ENCODE results near the gene SLX4IP. TPM values are rescaled to one million over a fixed set of nuclear protein-coding genes. Genes with fewer than 3 reads are reported as not detected.

SLX4IP gene
- total RNA-seq, 5 donors from 2014 or later (not counting 1 experiment from before 2014, with no cell fraction given): 4.2 to 5.9 (median 5.2) TPM

DNA sequence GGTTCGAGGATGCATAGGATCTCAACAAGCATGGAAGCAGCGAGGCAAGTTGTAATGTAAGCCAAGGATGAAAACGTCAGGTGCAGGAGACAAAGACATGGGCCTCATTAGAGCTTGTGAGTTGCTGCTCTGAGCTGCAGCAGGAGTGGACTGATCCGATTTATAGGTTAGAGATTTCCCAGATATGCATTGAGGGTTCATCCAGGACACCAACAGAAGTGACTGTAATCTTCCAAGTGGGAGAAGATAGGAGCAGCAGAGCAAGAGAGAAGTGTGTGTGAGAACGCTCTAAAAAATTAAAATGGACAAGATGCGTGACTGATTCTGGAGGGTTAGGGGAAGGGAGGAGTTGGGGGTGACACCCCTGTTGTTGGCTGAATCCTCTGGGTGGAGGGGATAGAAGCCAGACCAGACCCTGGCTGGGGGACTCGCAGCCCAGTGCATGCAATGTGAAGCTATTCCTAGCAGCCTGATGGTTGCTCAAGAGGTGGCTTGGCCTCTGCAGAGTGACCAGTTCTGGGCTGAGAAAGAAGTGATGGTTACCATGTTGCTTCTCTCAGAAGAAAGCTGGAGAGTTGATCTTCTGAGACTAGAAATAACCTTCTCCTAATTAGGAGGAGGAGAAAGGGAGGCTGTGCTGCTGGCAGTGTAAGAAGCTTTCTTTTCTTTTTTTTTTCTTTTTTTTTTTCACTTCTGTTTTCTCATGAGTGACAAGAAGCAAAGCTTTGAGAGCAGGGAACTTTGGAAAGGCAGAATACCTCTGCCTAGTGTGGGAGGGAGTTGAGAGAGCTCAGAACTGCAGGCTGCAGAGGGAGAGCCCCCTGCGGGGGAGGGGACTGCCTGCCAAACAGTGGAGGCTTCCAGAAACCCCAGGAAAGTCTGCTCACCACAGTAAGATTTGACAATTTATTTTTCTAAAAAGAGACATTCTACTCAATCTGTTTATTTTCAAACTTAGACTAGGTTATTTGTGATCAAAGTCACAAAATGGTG, 116.9 kb downstream of the SLX4IP start:
- Histone ChIP-seq H3K36me3 (ENCODE audit: control insufficient read depth in 2 of 2, extremely low read depth in 1 of 2, insufficient read depth in 1 of 2, low read length in 1 of 2) (peaks cover 0 to 3% of the 10 kb centered on the region in 2 donors), H3K9me3 (no peaks in the 10 kb centered on the region), H3K27ac (ENCODE audit: low read length) (no peak overlapping the region), H3K4me3 (ENCODE audit: control insufficient read depth in 1 of 2, extremely low read depth in 1 of 2, low read length in 1 of 2) (no peak overlapping the region), H3K4me1 (ENCODE audit: control insufficient read depth in 1 of 2, extremely low read depth in 1 of 2, insufficient read depth in 2 of 2, low read length in 2 of 2) (peaks cover 9 to 11% of the 10 kb centered on the region in 2 experiments), H3K27me3 (replicated peaks in 1 of 2; ENCODE audit: control insufficient read depth in 2 of 2, extremely low read depth in 1 of 2, insufficient read depth in 2 of 2, low read length in 1 of 2) (no peaks in the 10 kb centered on the region)
- Mint-ChIP-seq H3K27me3 (no peaks in the 10 kb centered on the region), H3K9me3 (no peaks in the 10 kb centered on the region), H3K4me1 (peaks cover 29 to 37% (median 35%) of the 10 kb centered on the region in 3 donors), H3K36me3 (peaks cover 8% of the 10 kb centered on the region), H3K27ac (peak overlapping the region in 1 of 2 donors; percentile 19), H3K4me3 (no peak overlapping the region)
- 92% methylated on average over 7 of the region's 8 CpGs for WGBS (ENCODE audit: insufficient coverage)
- ChIA-PET POLR2A (interaction anchor here in 1 of 2 donors (0.6 to 0.8 kb wide), 2 partner anchors 26 to 234 kb away, joined by 3 to 4 read pairs; no protein-coding TSS in a partner anchor), CTCF (interaction anchor here in 1 of 2 donors (1.4 kb wide), 1 partner anchor 16 kb away, joined by 4 read pairs; no protein-coding TSS in a partner anchor)
- ATAC-seq (replicated peaks in 1 of 4): no peak
- no peak for DNase-seq

DNA sequence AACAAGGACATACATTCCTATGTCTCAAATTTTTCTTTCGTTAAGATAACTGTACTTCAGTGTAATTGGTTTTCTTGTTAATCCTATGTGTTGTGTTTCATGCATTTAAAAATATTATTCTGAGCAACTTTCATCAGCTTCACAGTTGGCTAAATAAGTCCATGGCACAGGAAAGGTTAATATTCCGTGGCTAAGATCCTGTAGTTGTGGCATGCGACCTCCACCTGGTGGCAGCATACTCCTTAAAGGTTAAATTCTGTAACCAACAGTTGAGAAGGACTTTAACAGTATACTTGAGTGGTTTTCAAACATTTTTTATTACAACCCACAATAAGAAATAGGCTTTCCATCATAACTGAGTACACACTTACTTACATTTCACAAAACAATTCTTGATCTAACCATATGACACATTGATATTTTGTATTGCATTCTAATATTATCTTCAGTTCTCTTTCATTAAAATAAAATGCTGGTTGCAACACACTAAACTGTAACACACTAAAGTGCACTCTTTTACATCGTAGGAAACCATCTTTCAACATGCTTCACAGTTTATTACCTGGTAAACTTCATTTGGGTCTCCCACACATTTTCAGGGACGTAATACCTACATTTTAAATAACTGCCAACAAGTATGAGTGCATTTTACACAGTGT, 118.3 kb downstream of the SLX4IP start:
- Histone ChIP-seq H3K27me3 (replicated peaks in 1 of 2; ENCODE audit: control insufficient read depth in 2 of 2, extremely low read depth in 1 of 2, insufficient read depth in 2 of 2, low read length in 1 of 2) (no peaks in the 10 kb centered on the region), H3K9me3 (no peaks in the 10 kb centered on the region), H3K4me3 (ENCODE audit: control insufficient read depth in 1 of 2, extremely low read depth in 1 of 2, low read length in 1 of 2) (no peak overlapping the region), H3K27ac (ENCODE audit: low read length) (no peak overlapping the region), H3K4me1 (ENCODE audit: control insufficient read depth in 1 of 2, extremely low read depth in 1 of 2, insufficient read depth in 2 of 2, low read length in 2 of 2) (peaks cover 12 to 13% of the 10 kb centered on the region in 2 experiments), H3K36me3 (ENCODE audit: control insufficient read depth in 2 of 2, extremely low read depth in 1 of 2, insufficient read depth in 1 of 2, low read length in 1 of 2) (peaks cover 0 to 3% of the 10 kb centered on the region in 2 donors)
- Mint-ChIP-seq H3K4me1 (peaks cover 33 to 38% (median 34%) of the 10 kb centered on the region in 3 donors), H3K9me3 (no peaks in the 10 kb centered on the region), H3K36me3 (peaks cover 16% of the 10 kb centered on the region), H3K27ac (no peak overlapping the region), H3K4me3 (no peak overlapping the region), H3K27me3 (no peaks in the 10 kb centered on the region)
- ATAC-seq (replicated peaks in 1 of 4) (peak in 1 of 4 experiments; percentile 29), DNase-seq (peak in 13 of 35 experiments; percentile 3 to 42 (median 15))
- POLR2A ChIA-PET: interaction anchor here in 1 of 2 donors (0.8 kb wide), 1 partner anchor 28 kb away, joined by 3 read pairs; no protein-coding TSS in a partner anchor
- CTCF ChIA-PET: interaction anchor here in 1 of 2 donors (0.7 kb wide), 1 partner anchor 38 kb away, joined by 3 read pairs; no protein-coding TSS in a partner anchor
- 100% methylated on average over 1 of the region's 5 CpGs for WGBS (ENCODE audit: insufficient coverage)

DNA sequence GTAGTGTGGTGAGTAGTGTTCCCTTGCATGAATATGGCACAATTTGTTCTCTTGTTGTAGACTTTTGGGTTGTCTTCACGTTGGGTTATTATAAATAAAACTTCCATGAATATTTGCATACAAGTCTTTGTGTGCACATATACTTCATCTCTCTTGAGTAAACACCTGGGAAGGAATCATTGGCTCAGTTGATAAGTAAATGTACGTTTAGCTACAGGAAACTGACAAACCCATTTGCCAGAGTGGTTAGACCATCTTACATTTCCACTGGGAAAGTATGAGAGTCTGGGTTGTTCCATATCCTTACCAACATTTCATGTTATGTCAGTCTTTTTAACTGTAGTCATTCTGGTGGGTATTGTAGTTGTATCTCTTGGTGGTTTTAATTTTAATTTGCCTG, 119.2 kb downstream of the SLX4IP start:
- DNase-seq (no peak), ATAC-seq (replicated peaks in 1 of 4) (no peak)
- no peak overlapping the region for H3K27ac ChIP-seq (ENCODE audit: low read length)
- no peaks in the 10 kb centered on the region for H3K9me3 ChIP-seq
- H3K36me3 Mint-ChIP-seq: peaks cover 16% of the 10 kb centered on the region
- H3K4me3 ChIP-seq (ENCODE audit: control insufficient read depth in 1 of 2, extremely low read depth in 1 of 2, low read length in 1 of 2): no peak overlapping the region
- no peaks in the 10 kb centered on the region for H3K27me3 ChIP-seq (replicated peaks in 1 of 2; ENCODE audit: control insufficient read depth in 2 of 2, extremely low read depth in 1 of 2, insufficient read depth in 2 of 2, low read length in 1 of 2)
- H3K36me3 ChIP-seq (ENCODE audit: control insufficient read depth in 2 of 2, extremely low read depth in 1 of 2, insufficient read depth in 1 of 2, low read length in 1 of 2): peaks cover 0 to 3% of the 10 kb centered on the region in 2 donors
- H3K27ac Mint-ChIP-seq: no peak overlapping the region
- H3K4me1 Mint-ChIP-seq: peaks cover 35 to 37% (median 36%) of the 10 kb centered on the region in 3 donors
- no CpG with 5 or more reads among the region's 2 CpGs for WGBS (ENCODE audit: insufficient coverage)
- peaks cover 12 to 16% of the 10 kb centered on the region in 2 experiments for H3K4me1 ChIP-seq (ENCODE audit: control insufficient read depth in 1 of 2, extremely low read depth in 1 of 2, insufficient read depth in 2 of 2, low read length in 2 of 2)
- no peaks in the 10 kb centered on the region for H3K27me3 Mint-ChIP-seq
- H3K9me3 Mint-ChIP-seq: no peaks in the 10 kb centered on the region
- ChIA-PET CTCF (interaction anchor here in 1 of 2 donors (0.6 kb wide), 1 partner anchor 38 kb away, joined by 6 read pairs; no protein-coding TSS in a partner anchor), POLR2A (no interaction called here)
- H3K4me3 Mint-ChIP-seq: no peak overlapping the region

DNA sequence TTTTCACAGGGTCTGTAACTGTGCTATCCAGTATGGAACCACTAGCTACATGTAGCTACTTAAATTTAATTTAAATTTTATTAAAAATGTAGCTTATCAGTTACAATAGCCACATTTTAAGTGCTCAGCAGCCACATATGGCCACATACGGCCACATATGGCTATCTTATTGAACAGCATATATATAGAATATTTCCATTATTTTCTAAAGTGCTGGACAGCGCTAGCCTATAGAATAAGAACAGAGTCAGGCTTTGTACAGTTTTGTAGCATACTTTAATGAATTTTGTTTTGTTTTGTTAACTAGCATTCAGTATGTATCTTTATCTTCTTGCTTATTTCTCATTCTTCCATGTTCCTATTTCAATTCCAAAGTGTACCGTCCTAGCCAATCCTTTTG, 120.3 kb downstream of the SLX4IP start:
- ChIA-PET POLR2A (no interaction called here), CTCF (interaction anchor here in 1 of 2 donors (0.6 kb wide), 1 partner anchor 1745 kb away, joined by 3 read pairs; no protein-coding TSS in a partner anchor)
- no peaks in the 10 kb centered on the region for H3K27me3 ChIP-seq (replicated peaks in 1 of 2; ENCODE audit: control insufficient read depth in 2 of 2, extremely low read depth in 1 of 2, insufficient read depth in 2 of 2, low read length in 1 of 2)
- Mint-ChIP-seq H3K4me3 (no peak overlapping the region), H3K27ac (no peak overlapping the region), H3K4me1 (peaks cover 26 to 28% (median 27%) of the 10 kb centered on the region in 3 donors), H3K9me3 (no peaks in the 10 kb centered on the region), H3K27me3 (no peaks in the 10 kb centered on the region), H3K36me3 (peaks cover 20% of the 10 kb centered on the region)
- no peak overlapping the region for H3K4me3 ChIP-seq (ENCODE audit: control insufficient read depth in 1 of 2, extremely low read depth in 1 of 2, low read length in 1 of 2)
- H3K4me1 ChIP-seq (ENCODE audit: control insufficient read depth in 1 of 2, extremely low read depth in 1 of 2, insufficient read depth in 2 of 2, low read length in 2 of 2): peaks cover 8 to 11% of the 10 kb centered on the region in 2 experiments
- ATAC-seq (replicated peaks in 1 of 4) (no peak), DNase-seq (no peak)
- no CpG with 5 or more reads among the region's 3 CpGs for WGBS (ENCODE audit: insufficient coverage)
- no peak overlapping the region for H3K27ac ChIP-seq (ENCODE audit: low read length)
- H3K36me3 ChIP-seq (ENCODE audit: control insufficient read depth in 2 of 2, extremely low read depth in 1 of 2, insufficient read depth in 1 of 2, low read length in 1 of 2): peaks cover 0 to 3% of the 10 kb centered on the region in 2 donors
- no peaks in the 10 kb centered on the region for H3K9me3 ChIP-seq

DNA sequence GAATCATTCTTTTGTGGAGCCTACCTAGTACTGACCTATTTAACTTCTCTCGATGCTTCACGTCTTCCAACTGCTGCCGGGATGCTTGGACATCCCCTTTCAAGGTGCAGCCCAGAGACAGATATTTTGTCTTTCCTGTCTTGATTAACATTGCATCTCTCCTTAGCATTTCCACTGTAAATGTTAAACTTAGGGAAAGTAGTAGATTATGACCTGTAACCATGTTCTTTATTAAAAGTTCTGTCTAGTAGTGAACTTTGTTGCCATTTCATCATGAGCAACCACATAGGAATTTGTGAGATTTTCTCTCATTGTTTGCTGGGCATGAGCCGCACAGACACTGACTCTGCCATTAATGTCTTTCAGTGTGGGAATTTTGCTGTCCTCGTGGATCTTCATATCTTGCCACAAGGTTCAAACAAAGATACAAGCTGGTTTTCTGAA, 120.8 kb downstream of the SLX4IP start:
- CTCF ChIA-PET: interaction anchor here in 1 of 2 donors (0.6 kb wide), 1 partner anchor 1745 kb away, joined by 3 read pairs; no protein-coding TSS in a partner anchor
- Mint-ChIP-seq H3K27me3 (no peaks in the 10 kb centered on the region), H3K4me3 (no peak overlapping the region), H3K9me3 (no peaks in the 10 kb centered on the region), H3K4me1 (peaks cover 21 to 23% (median 23%) of the 10 kb centered on the region in 3 donors), H3K27ac (no peak overlapping the region), H3K36me3 (peaks cover 20% of the 10 kb centered on the region)
- Histone ChIP-seq H3K27ac (ENCODE audit: low read length) (no peak overlapping the region), H3K4me1 (ENCODE audit: control insufficient read depth in 1 of 2, extremely low read depth in 1 of 2, insufficient read depth in 2 of 2, low read length in 2 of 2) (peaks cover 3 to 8% of the 10 kb centered on the region in 2 experiments), H3K9me3 (no peaks in the 10 kb centered on the region), H3K27me3 (replicated peaks in 1 of 2; ENCODE audit: control insufficient read depth in 2 of 2, extremely low read depth in 1 of 2, insufficient read depth in 2 of 2, low read length in 1 of 2) (no peaks in the 10 kb centered on the region), H3K36me3 (ENCODE audit: control insufficient read depth in 2 of 2, extremely low read depth in 1 of 2, insufficient read depth in 1 of 2, low read length in 1 of 2) (peaks cover 0 to 3% of the 10 kb centered on the region in 2 donors), H3K4me3 (ENCODE audit: control insufficient read depth in 1 of 2, extremely low read depth in 1 of 2, low read length in 1 of 2) (no peak overlapping the region)
- DNase-seq (no peak), ATAC-seq (replicated peaks in 1 of 4) (no peak)
- POLR2A ChIA-PET: no interaction called here
- 80% methylated on average over 1 of the region's 5 CpGs for WGBS (ENCODE audit: insufficient coverage)
